Heart left ventricle (tissue), 13 donors: ENCODE data around the gene KCNJ6.

Experiments
- CTCF ChIP-seq, 12 donors: fragments of 200-600 bp; sonication (generic) in 4 of 12; IDR thresholded peaks; one replicate each; pipeline versions ENCODE4 v1.5.0 to v1.8.0; 2018 to 2022; ENCODE audit warnings: antibody characterized with exemption in 12 of 12, mild to moderate bottlenecking in 5 of 12
- POLR2A ChIP-seq, 2 donors: fragments of 450-650 bp; IDR thresholded peaks; one replicate each; pipeline ENCODE4 v1.6.1; 2017; ENCODE audit warnings: antibody characterized with exemption in 2 of 2, mild to moderate bottlenecking in 2 of 2, moderate library complexity in 2 of 2
- donor health status: ischemic (EF 13 %, LVEDD 7.1; RV severe dilation, severe dysfunction).
- donor health status: DM: no; HTN: yes; CAD: no.
- donor health status: DM: no; HTN: no; CAD: no.
- donor health status: ischemic (EF 25% LVEDD 6.9; RV normal size, moderate dysfunction).
- donor health status: ischemic (EF 25% LVEDD 5.7; RV mildly dilated, moderate dysfunction).
- donor health status: ischemic (EF 35%, LVEDD 5.7; RV mildly dilated, moderate dysfunction).
- donor health status: nonischemic (EF 11% LVEDD 7.7; RV severe dilation, severe dysfunction).
- donor health status: DM: yes; HTN: yes; CAD: no.
- donor health status: PGD.
- donor health status: ischemic (EF 29% LVEDD 5.4; RV normal size, mild dysfunction).
- donor health status: nonischemic (EF 23%, LVEDD 6.1; RV moderate dilation, normal function).

DNA sequence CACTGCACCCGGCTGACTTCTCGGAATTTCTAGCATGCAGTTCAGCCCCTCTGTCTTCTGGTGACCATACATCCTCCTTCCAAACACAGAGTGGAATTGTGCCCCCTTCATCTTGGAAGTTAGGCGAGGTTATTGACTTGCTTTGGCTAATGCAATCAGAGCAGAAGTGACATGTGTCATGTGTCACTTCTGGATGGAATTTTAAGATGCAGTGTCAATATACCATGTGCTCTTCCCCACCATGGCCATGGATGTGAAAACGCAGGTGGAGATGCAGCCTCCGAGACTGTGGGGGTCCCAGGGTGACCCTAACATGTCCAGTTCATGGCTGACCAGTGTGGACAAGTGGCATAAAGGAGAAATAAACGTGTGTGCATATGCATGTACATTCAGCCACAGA lies 83.0 kb downstream of the KCNJ6 start:
- TF ChIP-seq CTCF (IDR thresholded peaks at IDR 0.05) (no peak), POLR2A (IDR thresholded peaks at IDR 0.05) (no peak)
